ENCODE results near the gene TSPAN3.

- TF ChIP-seq CTCF (IDR thresholded peaks at IDR 0.05), result no peak
- no peak for TF ChIP-seq POLR2A (IDR thresholded peaks at IDR 0.05)
These were observed 13.5 kb upstream of the TSPAN3 start for GRCh38 chr15:77084436-77084835.
